B cell (primary cell): ENCODE data around the gene ADK. TPM values are rescaled to one million over a fixed set of nuclear protein-coding genes. Genes with fewer than 3 reads are reported as not detected.

ENCODE experiments used
- ATAC-seq: fragments of 200-7000 bp; cut with Tn5 transposase; one replicate; pipeline ENCODE4 v1.10.0; 2021; ENCODE audit warnings: low read depth, mild to moderate bottlenecking, moderate number of reproducible peaks, moderate library complexity
- CTCF ChIA-PET: fragments of 350-600 bp; sonication (Branson Sonifier 250); formaldehyde crosslinking; loops from one replicate; lab custom pipeline; 2021; ENCODE audit warnings: antibody characterized with exemption, inconsistent platforms; lab: Charles Lee
- POLR2A ChIA-PET: fragments of 350-600 bp; sonication (Branson Sonifier 250); formaldehyde crosslinking; loops from one replicate; lab custom pipeline; 2021; ENCODE audit warnings: antibody characterized with exemption; lab: Charles Lee
- DNase-seq: peaks from one replicate; pipeline ENCODE4 v3.0.0; 2013
- H2AFZ ChIP-seq: 2 replicates; pipeline ENCODE4 v1.6.1; 2012; ENCODE audit warnings: mild to moderate bottlenecking, low read depth, low read length; ENCODE audit not compliant: insufficient read depth, poor library complexity, severe bottlenecking
- H3K27ac ChIP-seq, 2 donors: 1 replicate in 1 of 2; 2 replicates in 1 of 2; pipeline ENCODE4 v1.5.1; 2012 to 2013; ENCODE audit warnings: low read length in 2 of 2, mild to moderate bottlenecking in 2 of 2, moderate library complexity in 1 of 2
- H3K27me3 ChIP-seq, 4 experiments: fragments of 200-600 bp in 1 of 4; sonication (generic) in 1 of 4; replicated peaks in 1 of 4; 1 replicate in 2 of 4; 2 replicates in 2 of 4; pipeline versions ENCODE4 v1.6.1 to v1.7.0; 2013 to 2016; ENCODE audit warnings: low read length in 3 of 4, mild to moderate bottlenecking in 2 of 4, mixed read lengths in 1 of 4, moderate library complexity in 1 of 4; ENCODE audit not compliant: insufficient read depth in 4 of 4, control insufficient read depth in 3 of 4; ENCODE audit errors: control extremely low read depth in 1 of 4
- H3K36me3 ChIP-seq, 2 experiments: replicated peaks in 1 of 2; 1 replicate in 1 of 2; 2 replicates in 1 of 2; pipeline versions ENCODE4 v1.6.1 to v1.7.1; 2013; ENCODE audit warnings: low read length in 1 of 2; ENCODE audit not compliant: insufficient read depth in 2 of 2, control insufficient read depth in 1 of 2; ENCODE audit errors: control extremely low read depth in 1 of 2, extremely low read depth in 1 of 2
- H3K4me1 ChIP-seq, 2 donors: fragments of 200-600 bp in 1 of 2; sonication (generic) in 1 of 2; 1 replicate in 1 of 2; 2 replicates in 1 of 2; pipeline versions ENCODE4 v1.5.1 to v1.6.1; 2013 to 2017; ENCODE audit warnings: low read length in 2 of 2; ENCODE audit not compliant: control insufficient read depth in 2 of 2, insufficient read depth in 2 of 2
- H3K4me2 ChIP-seq: replicated peaks from 2 replicates; pipeline ENCODE3; 2012; ENCODE audit warnings: mild to moderate bottlenecking, low read depth, low read length; ENCODE audit not compliant: poor library complexity, severe bottlenecking
- H3K4me3 ChIP-seq, 5 experiments: fragments of 200-600 bp in 1 of 5; sonication (generic) in 1 of 5; 1 replicate in 3 of 5; 2 replicates in 2 of 5; pipeline versions ENCODE4 v1.5.1 to v1.7.0; 2011 to 2016; ENCODE audit warnings: low read length in 4 of 5, mild to moderate bottlenecking in 4 of 5, low read depth in 2 of 5, control low read depth in 1 of 5, moderate library complexity in 1 of 5; ENCODE audit not compliant: insufficient read depth in 1 of 5; ENCODE audit errors: control extremely low read depth in 1 of 5, extremely low read depth in 1 of 5
- H3K79me2 ChIP-seq: fragments of 200-600 bp; sonication (generic); one replicate; pipeline ENCODE4 v1.6.0; 2016; ENCODE audit warnings: low read length; ENCODE audit not compliant: control insufficient read depth, insufficient read depth
- H3K9ac ChIP-seq: fragments of 200-600 bp; sonication (generic); 2 replicates; pipeline ENCODE4 v1.6.1; 2017; ENCODE audit warnings: mild to moderate bottlenecking, low read length, moderate library complexity
- H3K9me3 ChIP-seq, 3 donors: one replicate each; pipeline versions ENCODE4 v1.6.1 to v1.7.1; 2013; ENCODE audit warnings: low read length in 2 of 3; ENCODE audit not compliant: control insufficient read depth in 2 of 3, insufficient read depth in 1 of 3; ENCODE audit errors: control extremely low read depth in 1 of 3
- H4K20me1 ChIP-seq: 2 replicates; pipeline ENCODE4 v1.6.0; 2012; ENCODE audit warnings: mild to moderate bottlenecking, low read length; ENCODE audit not compliant: insufficient read depth, control insufficient read depth, poor library complexity, severe bottlenecking
- H3K27ac Mint-ChIP-seq: one replicate; pipeline ENCODE4 v1.8.0; 2021; ENCODE audit warnings: mixed read lengths
- H3K27me3 Mint-ChIP-seq: one replicate; pipeline ENCODE4 v1.8.0; 2021; ENCODE audit warnings: mixed read lengths
- H3K4me1 Mint-ChIP-seq: one replicate; pipeline ENCODE4 v1.8.0; 2021; ENCODE audit warnings: mixed read lengths
- H3K4me3 Mint-ChIP-seq: one replicate; pipeline ENCODE4 v1.8.0; 2021; ENCODE audit warnings: mixed read lengths
- H3K9me3 Mint-ChIP-seq: one replicate; pipeline ENCODE4 v1.8.0; 2022; ENCODE audit warnings: mixed read lengths; ENCODE audit not compliant: insufficient read depth
- CTCF ChIP-seq: fragments of 200-600 bp; IDR thresholded peaks from one replicate; pipeline ENCODE4 v1.8.0; 2022; ENCODE audit warnings: antibody characterized with exemption, mild to moderate bottlenecking
- EZH2 ChIP-seq: IDR thresholded peaks from 2 replicates; pipeline ENCODE4 v1.6.1; 2012; ENCODE audit warnings: borderline replicate concordance, low read depth, mild to moderate bottlenecking, moderate library complexity, low read length; ENCODE audit not compliant: insufficient read depth, poor library complexity, severe bottlenecking
- WGBS: methylation state at CpG from one replicate; pipeline ENCODE4 v1.1.5; 2013; ENCODE audit warnings: missing lambda C conversion rate; ENCODE audit not compliant: insufficient coverage; 5-methylcytosine and 5-hydroxymethylcytosine counted together
- intact Hi-C: fragments of 100-400 bp; cut with micrococcal nuclease; formaldehyde crosslinking; loops from one replicate; pipeline ENCODE4 v1.10.0; 2022
- polyA plus RNA-seq: library from polyadenylated mRNA; depleted of rRNA; stranded (reverse); fragments of >200 nt; gene quantifications from 2 replicates; pipeline ENCODE4 v1.2.3, GENCODE V29; 2012
- total RNA-seq, 2 donors: library from RNA; stranded (reverse); fragments of 120-200 nt in 1 of 2; gene quantifications; 1 replicate in 1 of 2; 2 replicates in 1 of 2; pipeline versions ENCODE4 v1.2.3 to v1.2.4, GENCODE V29; 2013 to 2022

Gene ADK
- total and polyA plus RNA-seq, 2 donors (not counting 1 experiment from before 2014, with no cell fraction given), result 37.2 to 52.6 TPM

- POLR2A ChIA-PET, result no interaction called here
- H3K9me3 ChIP-seq, result no peaks in the 10 kb centered on the region
- H3K4me2 ChIP-seq, result no peak overlapping the region
- intact Hi-C loops, result no loop called here
- H2AFZ ChIP-seq, result no peak overlapping the region
- no peaks in the 10 kb centered on the region for H3K27me3 ChIP-seq
- CTCF ChIA-PET, result no interaction called here
- no peak overlapping the region for H3K27ac ChIP-seq
- TF ChIP-seq EZH2, result no peak
- TF ChIP-seq CTCF, result no peak
- H3K79me2 ChIP-seq, result peaks cover 61% of the 10 kb centered on the region
- H3K4me3 Mint-ChIP-seq, result no peak overlapping the region
- H3K4me1 Mint-ChIP-seq, result peaks cover 22% of the 10 kb centered on the region
- no peak overlapping the region for H3K27ac Mint-ChIP-seq
- H3K4me3 ChIP-seq, result no peak overlapping the region
- H3K27me3 Mint-ChIP-seq, result no peaks in the 10 kb centered on the region
- ATAC-seq (no peak), DNase-seq (no peak)
- H3K4me1 ChIP-seq, result peaks cover 0 to 9% of the 10 kb centered on the region in 2 donors
- H3K9me3 Mint-ChIP-seq, result no peaks in the 10 kb centered on the region
- H3K9ac ChIP-seq, result no peak overlapping the region
- H4K20me1 ChIP-seq, result peaks cover 62% of the 10 kb centered on the region
- peaks cover 0 to 6% of the 10 kb centered on the region in 2 experiments for H3K36me3 ChIP-seq
These were observed 113.0 kb downstream of the ADK start for GRCh38 chr10:74263996-74264395.

GRCh38 chr10:74272288-74272687 lies 121.3 kb downstream of the ADK start:
- no peak overlapping the region for H3K4me2 ChIP-seq
- no peak overlapping the region for H3K4me3 Mint-ChIP-seq

More at GRCh38 chr10:74272288-74272687, 121.3 kb downstream of the ADK start:
- WGBS, result no CpG with 5 or more reads among the region's 3 CpGs
- no peak for TF ChIP-seq CTCF
- TF ChIP-seq EZH2, result no peak
- CTCF ChIA-PET, result no interaction called here
- Histone ChIP-seq H2AFZ (no peak overlapping the region), H3K4me1 (no peaks in the 10 kb centered on the region), H4K20me1 (peaks cover 63% of the 10 kb centered on the region), H3K9ac (no peak overlapping the region), H3K4me3 (no peak overlapping the region), H3K27me3 (no peaks in the 10 kb centered on the region), H3K36me3 (peaks cover 0 to 5% of the 10 kb centered on the region in 2 experiments), H3K27ac (no peak overlapping the region), H3K9me3 (no peaks in the 10 kb centered on the region), H3K79me2 (peaks cover 81% of the 10 kb centered on the region)
- Mint-ChIP-seq H3K27ac (no peak overlapping the region), H3K9me3 (no peaks in the 10 kb centered on the region), H3K4me1 (peaks cover 11% of the 10 kb centered on the region), H3K27me3 (no peaks in the 10 kb centered on the region)
- intact Hi-C loops, result no loop called here
- no peak for ATAC-seq
- DNase-seq, result no peak
- POLR2A ChIA-PET, result no interaction called here
